HepG2 (cell line): ENCODE measurements around the gene ADAMTS4. TPM values are rescaled to one million over a fixed set of nuclear protein-coding genes. Genes with fewer than 3 reads are reported as not detected.

Source experiments
- CTCF ChIP-seq: sonication (generic); formaldehyde crosslinking; IDR thresholded peaks from 2 replicates; pipeline ENCODE4 v1.5.0; 2020; ENCODE audit warnings: mild to moderate bottlenecking, missing genetic modification reagents, moderate library complexity
- IRX3 ChIP-seq: sonication (generic); formaldehyde crosslinking; IDR thresholded peaks from 2 replicates; pipeline ENCODE4 v1.8.1; 2023; ENCODE audit warnings: mild to moderate bottlenecking, low read depth, missing genetic modification reagents, borderline replicate concordance
- KAT8 ChIP-seq: IDR thresholded peaks from 2 replicates; pipeline ENCODE4 v1.6.1; 2016; ENCODE audit warnings: missing genetic modification reagents, missing compliant biosample characterization
- KLF12 ChIP-seq: sonication (generic); formaldehyde crosslinking; IDR thresholded peaks from 2 replicates; pipeline ENCODE4 v1.4.0; 2020; ENCODE audit warnings: missing genetic modification reagents, borderline replicate concordance
- NFKB2 ChIP-seq: sonication (generic); formaldehyde crosslinking; IDR thresholded peaks from 2 replicates; pipeline ENCODE4 v1.4.0; 2020; ENCODE audit warnings: missing genetic modification reagents, borderline replicate concordance
- SAP130 ChIP-seq: IDR thresholded peaks from 2 replicates; pipeline ENCODE4 v1.6.1; 2016; ENCODE audit warnings: low read depth
- SIN3A ChIP-seq: IDR thresholded peaks from 2 replicates; pipeline ENCODE4 v1.6.1; 2011; ENCODE audit warnings: low read depth, mild to moderate bottlenecking, control low read depth, low read length, borderline replicate concordance
- TAF1 ChIP-seq: sonication (generic); formaldehyde crosslinking; IDR thresholded peaks from 2 replicates; pipeline ENCODE4 v1.4.0; 2020; ENCODE audit warnings: missing genetic modification reagents
- TCF7 ChIP-seq: sonication (generic); IDR thresholded peaks from 2 replicates; pipeline ENCODE4 v1.6.1; 2016; ENCODE audit warnings: antibody characterized with exemption, low read depth
- ZNF34 ChIP-seq: sonication (generic); formaldehyde crosslinking; IDR thresholded peaks from 2 replicates; pipeline ENCODE4 v1.4.0; 2020; ENCODE audit warnings: mild to moderate bottlenecking, missing genetic modification reagents, borderline replicate concordance
- ZNF563 ChIP-seq: sonication (generic); formaldehyde crosslinking; IDR thresholded peaks from 2 replicates; pipeline ENCODE4 v1.8.0; 2022; ENCODE audit warnings: mild to moderate bottlenecking, moderate library complexity, missing genetic modification reagents
- ZNF572 ChIP-seq: sonication (generic); formaldehyde crosslinking; IDR thresholded peaks from 2 replicates; pipeline ENCODE4 v1.5.1; 2020; ENCODE audit warnings: mild to moderate bottlenecking, missing genetic modification reagents
- ZNF574 ChIP-seq: sonication (generic); formaldehyde crosslinking; IDR thresholded peaks from 2 replicates; pipeline ENCODE4 v1.4.0; 2020; ENCODE audit warnings: missing genetic modification reagents
- ZNF605 ChIP-seq: sonication (generic); formaldehyde crosslinking; IDR thresholded peaks from 2 replicates; pipeline ENCODE4 v1.8.0; 2022; ENCODE audit warnings: mild to moderate bottlenecking, missing genetic modification reagents
- ZNF614 ChIP-seq: IDR thresholded peaks from 2 replicates; pipeline ENCODE4 v1.6.1; 2018; ENCODE audit warnings: missing biosample characterization, missing genetic modification reagents, inconsistent platforms, borderline replicate concordance
- ZNF615 ChIP-seq: sonication (generic); formaldehyde crosslinking; IDR thresholded peaks from 2 replicates; pipeline ENCODE4 v1.5.0; 2020; ENCODE audit warnings: mild to moderate bottlenecking, missing genetic modification reagents, borderline replicate concordance
- ZNF850 ChIP-seq: sonication (generic); formaldehyde crosslinking; conservative IDR thresholded peaks from 2 replicates; pipeline ENCODE4 v1.9.0; 2021; ENCODE audit warnings: mild to moderate bottlenecking, missing genetic modification reagents
- ZXDC ChIP-seq: sonication (generic); formaldehyde crosslinking; IDR thresholded peaks from 2 replicates; pipeline ENCODE4 v1.5.0; 2020; ENCODE audit warnings: mild to moderate bottlenecking, missing genetic modification reagents
- polyA plus RNA-seq, 8 experiments: library from polyadenylated mRNA; depleted of rRNA in 3 of 8; stranded (reverse) in 7 of 8; unstranded in 1 of 8; fragments of >200 nt; fragmentation: Illumina TruSeq in 4 of 8; extraction: Trizol in 4 of 8; gene quantifications; 2 replicates each; pipeline versions ENCODE4 v1.2.1 to v1.2.3, GENCODE V29; 2011 to 2016; ENCODE audit warnings: low read depth in 4 of 8, missing spikeins in 1 of 8, mixed read lengths in 1 of 8; ENCODE audit not compliant: insufficient read depth in 1 of 8
- total RNA-seq, 5 experiments: library from RNA; depleted of rRNA; stranded (reverse); fragments of >200 nt; fragmentation: Illumina TruSeq; extraction: Trizol; gene quantifications; 2 replicates each; pipeline ENCODE4 v1.2.3, GENCODE V29; 2016; ENCODE audit warnings: low read depth in 1 of 5
- TF ChIP-seq, protein P1 (sequence below): sonication (generic); formaldehyde crosslinking; conservative IDR thresholded peaks from 2 replicates; pipeline ENCODE4 v1.8.0; 2022; ENCODE audit warnings: low read depth, missing genetic modification reagents

The ADAMTS4 gene
- total and polyA plus RNA-seq, 2 of the 13 experiments (the other 11 are each of a cell fraction or from before 2014, with no cell fraction given): 0.51 to 1.7 TPM

DNA sequence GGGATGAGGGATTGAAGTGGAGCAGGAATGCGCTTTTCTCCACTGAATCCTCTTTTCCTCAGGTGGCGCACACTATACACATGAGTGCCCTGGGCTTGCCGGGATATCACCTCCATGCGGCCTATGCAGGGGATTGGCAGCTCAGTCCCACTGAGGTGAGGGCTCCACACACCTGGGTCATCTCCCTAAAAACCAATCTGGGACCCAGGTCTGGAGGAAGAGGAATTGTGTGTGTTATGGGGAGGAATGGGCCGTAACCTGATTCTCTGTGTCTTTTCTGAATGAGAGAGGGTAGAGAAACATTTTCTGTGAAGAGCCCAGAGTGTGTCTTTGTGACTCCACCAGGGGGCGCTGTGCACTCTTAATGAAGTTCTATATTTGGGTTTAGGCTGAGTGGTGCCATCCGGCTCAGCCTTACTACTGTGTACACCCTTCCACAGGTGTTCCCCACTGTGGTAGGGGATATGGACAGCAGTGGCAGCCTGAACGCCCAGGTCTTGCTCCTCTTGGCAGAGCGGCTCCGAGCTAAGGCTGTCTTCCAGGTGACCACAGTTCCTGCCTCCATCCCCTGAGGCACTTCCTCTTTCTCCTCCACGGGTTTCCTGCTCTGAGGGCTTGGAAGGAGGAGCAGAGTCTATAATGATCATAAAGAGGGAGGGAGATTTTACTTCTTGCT, 28.5 kb upstream of the ADAMTS4 start (continued):
- no peak for TF ChIP-seq ZXDC
- TF ChIP-seq TCF7: no peak
- no peak for TF ChIP-seq IRX3
- TF ChIP-seq ZNF605 (CRISPR knock-in tag): peak; percentile 70; the same call in 1 of the 2 replicates
- TF ChIP-seq, protein P1, sequence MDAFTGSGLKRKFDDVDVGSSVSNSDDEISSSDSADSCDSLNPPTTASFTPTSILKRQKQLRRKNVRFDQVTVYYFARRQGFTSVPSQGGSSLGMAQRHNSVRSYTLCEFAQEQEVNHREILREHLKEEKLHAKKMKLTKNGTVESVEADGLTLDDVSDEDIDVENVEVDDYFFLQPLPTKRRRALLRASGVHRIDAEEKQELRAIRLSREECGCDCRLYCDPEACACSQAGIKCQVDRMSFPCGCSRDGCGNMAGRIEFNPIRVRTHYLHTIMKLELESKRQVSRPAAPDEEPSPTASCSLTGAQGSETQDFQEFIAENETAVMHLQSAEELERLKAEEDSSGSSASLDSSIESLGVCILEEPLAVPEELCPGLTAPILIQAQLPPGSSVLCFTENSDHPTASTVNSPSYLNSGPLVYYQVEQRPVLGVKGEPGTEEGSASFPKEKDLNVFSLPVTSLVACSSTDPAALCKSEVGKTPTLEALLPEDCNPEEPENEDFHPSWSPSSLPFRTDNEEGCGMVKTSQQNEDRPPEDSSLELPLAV (CRISPR knock-in tag): no peak
- no peak for TF ChIP-seq ZNF572
- 0 out of 2 replicates have a peak, but pooled peaks have one; percentile 47 for TF ChIP-seq ZNF563
- peak; percentile 35; the same call in 1 of the 2 replicates for TF ChIP-seq KAT8 (CRISPR knock-in tag)
- TF ChIP-seq ZNF614 (CRISPR knock-in tag): 0 out of 2 replicates have a peak, but pooled peaks have one; percentile 15
- TF ChIP-seq TAF1 (CRISPR knock-in tag): no peak
- peak; percentile 47 for TF ChIP-seq SAP130 (CRISPR knock-in tag)
- TF ChIP-seq KLF12 (CRISPR knock-in tag): no peak
- TF ChIP-seq SIN3A: 0 out of 2 replicates have a peak, but pooled peaks have one; percentile 42
- no peak for TF ChIP-seq ZNF34
- 0 out of 2 replicates have a peak, but pooled peaks have one; percentile 44 for TF ChIP-seq ZNF574 (CRISPR knock-in tag)
- TF ChIP-seq NFKB2 (CRISPR knock-in tag): no peak; the same call in 1 of the 2 replicates
- TF ChIP-seq CTCF (CRISPR knock-in tag): peak; percentile 87
- no peak for TF ChIP-seq ZNF615 (CRISPR knock-in tag)
- TF ChIP-seq ZNF850: 0 out of 2 replicates have a peak, but pooled peaks have one; percentile 54
